Measurements from ENCODE around the gene TAF8. TPM values are rescaled to one million over a fixed set of nuclear protein-coding genes. Genes with fewer than 3 reads are reported as not detected.

TAF8 gene
- total RNA-seq, 2 experiments from 2014 or later, result 40.0 to 42.3 TPM

DNA sequence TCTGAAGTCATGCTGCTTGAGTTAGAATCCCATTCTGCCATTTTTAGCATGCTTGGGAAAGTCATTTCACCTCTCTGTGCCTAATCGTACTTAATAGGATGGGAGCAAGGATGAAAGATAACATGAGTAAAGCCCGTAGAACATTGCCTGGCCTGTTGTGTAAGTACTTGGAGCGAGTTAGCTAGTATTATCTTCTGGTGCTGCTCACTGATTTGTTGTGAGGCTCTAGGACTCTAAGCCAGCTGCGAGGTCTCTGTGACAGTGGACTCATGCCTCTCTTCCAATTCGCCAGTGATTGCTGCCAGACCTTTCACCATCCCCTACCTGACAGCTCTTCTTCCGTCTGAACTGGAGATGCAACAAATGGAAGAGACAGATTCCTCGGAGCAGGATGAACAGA is 17.8 kb downstream of the TAF8 start:
- H3K4me3 Mint-ChIP-seq, result no peak overlapping the region
- no peaks in the 10 kb centered on the region for H3K4me1 Mint-ChIP-seq (ENCODE audit: low read depth)
- H3K9me3 Mint-ChIP-seq, result no peaks in the 10 kb centered on the region
- TF ChIP-seq CTCF (IDR thresholded peaks at IDR 0.05), result no peak
- POLR2A ChIA-PET, result interaction anchor here (0.6 to 1.9 kb wide), 4 partner anchors 10 to 157 kb away, joined by 3 to 4 read pairs (median 4); partner anchors contain the start of gene TAF8
- H3K36me3 Mint-ChIP-seq (ENCODE audit: low read depth), result peaks cover 17% of the 10 kb centered on the region
- intact Hi-C loops (cut with micrococcal nuclease), result loop anchor here (5.0 kb wide), 1 partner anchor 34 kb away; no protein-coding TSS in a partner anchor
- H3K27me3 Mint-ChIP-seq, result no peaks in the 10 kb centered on the region
- CTCF ChIA-PET, result interaction anchor here (1.0 to 2.8 kb wide), 5 partner anchors 15 to 146 kb away, joined by 3 to 18 read pairs (median 4); partner anchors contain the start of gene TAF8
- H3K27ac Mint-ChIP-seq, result no peak overlapping the region
- ATAC-seq, result no peak
- no peak for DNase-seq

DNA sequence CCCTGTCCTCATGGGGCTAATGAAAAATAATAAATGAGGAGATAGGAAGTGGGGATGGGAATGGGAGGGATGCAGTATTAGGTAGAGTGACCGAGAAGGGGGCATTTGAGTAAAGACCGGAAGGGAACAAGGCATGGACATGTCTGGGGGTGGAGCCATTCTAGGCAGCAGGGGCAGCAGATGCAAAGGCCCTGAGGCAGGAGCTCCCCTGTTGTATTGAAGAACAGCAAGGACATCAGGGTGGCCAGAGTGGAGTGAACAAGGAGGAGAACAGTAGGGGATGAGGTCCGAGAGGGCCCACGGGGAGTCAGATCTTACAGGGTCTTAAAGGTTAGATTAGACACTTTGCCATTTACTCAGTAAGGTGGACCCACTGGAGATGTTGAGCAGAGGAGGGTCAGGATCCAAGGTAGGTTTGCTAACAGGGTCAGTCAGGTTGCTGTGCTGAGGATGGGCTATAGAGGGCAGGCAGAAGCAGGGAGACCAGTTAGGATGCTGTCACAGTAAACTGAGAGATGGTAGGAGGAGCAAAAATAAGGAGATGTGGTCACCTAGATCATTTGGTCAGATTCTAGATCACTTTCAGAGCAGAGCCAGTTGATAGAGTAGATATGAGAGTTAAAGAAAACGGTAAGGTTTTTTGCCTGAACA is 18.7 kb downstream of the TAF8 start:
- no peaks in the 10 kb centered on the region for H3K9me3 Mint-ChIP-seq
- TF ChIP-seq CTCF (IDR thresholded peaks at IDR 0.05), result no peak
- no peaks in the 10 kb centered on the region for H3K27me3 Mint-ChIP-seq
- no peak for ATAC-seq
- POLR2A ChIA-PET, result interaction anchor here (1.2 kb wide), 1 partner anchor 19 kb away, joined by 3 read pairs; the partner anchor contains the start of gene TAF8
- no peak overlapping the region for H3K27ac Mint-ChIP-seq
- no peak for DNase-seq
- CTCF ChIA-PET, result interaction anchor here (1.0 to 1.6 kb wide), 2 partner anchors 21 to 145 kb away, joined by 3 to 4 read pairs; no protein-coding TSS in a partner anchor
- intact Hi-C loops (cut with micrococcal nuclease), result loop anchor here (5.0 kb wide), 1 partner anchor 33 kb away; no protein-coding TSS in a partner anchor
- H3K4me1 Mint-ChIP-seq (ENCODE audit: low read depth), result no peaks in the 10 kb centered on the region
- peaks cover 19% of the 10 kb centered on the region for H3K36me3 Mint-ChIP-seq (ENCODE audit: low read depth)
- no peak overlapping the region for H3K4me3 Mint-ChIP-seq

- POLR2A ChIA-PET, result interaction anchor here (1.2 kb wide), 1 partner anchor 11 kb away, joined by 3 read pairs; no protein-coding TSS in a partner anchor
- intact Hi-C loops (cut with micrococcal nuclease), result no loop called here
- CTCF ChIA-PET, result interaction anchor here (0.7 to 0.9 kb wide), 2 partner anchors 31 to 285 kb away, joined by 3 read pairs; no protein-coding TSS in a partner anchor
- Mint-ChIP-seq H3K4me1 (ENCODE audit: low read depth) (no peaks in the 10 kb centered on the region), H3K27ac (no peak overlapping the region), H3K27me3 (no peaks in the 10 kb centered on the region), H3K4me3 (no peak overlapping the region), H3K9me3 (no peaks in the 10 kb centered on the region), H3K36me3 (ENCODE audit: low read depth) (peaks cover 18% of the 10 kb centered on the region)
- ATAC-seq (no peak), DNase-seq (no peak)
- no peak for TF ChIP-seq CTCF (IDR thresholded peaks at IDR 0.05)
Measured at GRCh38 chr6:42071881-42072583, 21.7 kb downstream of the TAF8 start.

- H3K36me3 Mint-ChIP-seq (ENCODE audit: low read depth), result peaks cover 25% of the 10 kb centered on the region
- H3K4me3 Mint-ChIP-seq, result no peak overlapping the region
- H3K4me1 Mint-ChIP-seq (ENCODE audit: low read depth), result no peaks in the 10 kb centered on the region
- no peak overlapping the region for H3K27ac Mint-ChIP-seq
- no peaks in the 10 kb centered on the region for H3K27me3 Mint-ChIP-seq
- TF ChIP-seq CTCF (IDR thresholded peaks at IDR 0.05), result no peak
- no peaks in the 10 kb centered on the region for H3K9me3 Mint-ChIP-seq
- DNase-seq (no peak), ATAC-seq (no peak)
- intact Hi-C loops (cut with micrococcal nuclease), result no loop called here
- CTCF ChIA-PET, result interaction anchor here (0.8 to 2.8 kb wide), 7 partner anchors 16 to 653 kb away, joined by 3 to 22 read pairs (median 3); no protein-coding TSS in a partner anchor
- POLR2A ChIA-PET, result no interaction called here
Measured at GRCh38 chr6:42073287-42073686, 23.0 kb downstream of the TAF8 start.

Data from activated CD8-positive, alpha-beta T cell treated with anti-CD3 and anti-CD28 coated beads for 36 hours (primary cell).